ENCODE measurements around the gene SPRR2E.
"Not testable (repeated sequence)": the region's sequence is repeated elsewhere in the genome, so short reads cannot be mapped to it uniquely, and the experiment has no call there.

The SPRR2E gene

DNA sequence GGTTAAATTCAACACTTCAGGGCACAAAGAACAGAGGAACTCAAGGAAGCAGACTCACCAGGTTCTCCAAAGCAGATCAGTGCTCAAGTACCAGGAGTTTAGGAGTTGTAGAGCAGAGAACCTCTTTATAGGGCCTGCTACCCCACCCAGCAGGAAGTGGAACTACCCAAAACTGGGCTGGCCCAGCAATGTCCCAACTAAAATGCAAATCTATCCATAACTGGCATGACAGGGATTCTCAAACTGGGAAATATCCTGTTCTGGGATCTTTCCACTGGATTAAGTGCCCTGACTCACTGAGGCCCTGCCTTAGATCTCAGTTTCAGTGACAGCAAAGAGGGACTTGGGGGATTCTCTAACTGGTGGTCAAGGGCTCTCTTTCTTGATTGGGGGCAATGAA, at the start of gene SPRR2E:
Gene SPRR2E, minus strand, starts transcription at position 101 of the 400 bp plus-strand sequence. CDS start 775 bp downstream, outside the sequence.
- DNase-seq, result no peak
- in situ Hi-C loops (cut with MboI; ENCODE audit: low pct_unique_long_range_greater_than_20kb, low sequenced_read_pairs), result no loop called here

DNA sequence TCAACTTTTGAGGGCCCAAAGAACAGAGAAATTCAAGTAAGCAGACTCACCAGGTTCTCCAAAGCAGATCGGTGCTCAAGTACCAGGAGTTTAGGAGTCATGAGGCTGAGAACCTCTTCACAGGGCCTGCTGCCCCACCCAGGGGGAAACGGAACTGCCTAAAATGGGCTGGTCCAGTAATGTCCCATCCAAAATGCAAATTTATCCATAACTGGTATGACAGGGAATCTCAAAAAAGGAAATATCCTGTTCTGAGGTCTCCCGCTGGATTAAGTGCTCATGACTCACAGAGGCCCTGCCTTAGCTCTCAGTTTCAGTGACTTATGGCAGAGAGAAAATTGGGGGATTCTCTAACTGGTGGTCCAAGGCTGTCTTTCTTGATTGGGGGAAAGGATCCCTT, 47.1 kb upstream of the SPRR2E start:
- in situ Hi-C loops (cut with MboI; ENCODE audit: low pct_unique_long_range_greater_than_20kb, low sequenced_read_pairs), result no loop called here
- DNase-seq, result no peak

DNA sequence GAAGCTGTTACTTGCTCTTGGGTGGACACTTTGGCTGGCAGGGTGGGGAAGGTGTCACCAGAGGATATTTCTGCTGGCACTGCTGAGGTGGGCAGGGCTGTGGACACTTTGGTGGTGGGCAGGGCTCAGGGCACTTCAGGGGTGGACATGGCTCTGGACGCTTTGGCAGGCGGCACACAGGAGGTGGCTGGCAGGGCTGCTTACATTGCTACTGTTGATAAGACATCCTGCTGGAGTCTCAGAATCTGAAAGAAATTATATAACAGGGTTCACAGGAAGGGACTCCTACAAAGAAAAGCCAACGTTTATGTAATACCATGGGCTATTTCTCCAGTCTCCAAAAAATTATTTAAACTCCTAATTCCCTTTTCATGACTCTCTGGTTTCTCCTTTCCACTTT, 46.2 kb upstream of the SPRR2E start:
- in situ Hi-C loops (cut with MboI; ENCODE audit: low pct_unique_long_range_greater_than_20kb, low sequenced_read_pairs), result no loop called here
- no peak for DNase-seq

DNA sequence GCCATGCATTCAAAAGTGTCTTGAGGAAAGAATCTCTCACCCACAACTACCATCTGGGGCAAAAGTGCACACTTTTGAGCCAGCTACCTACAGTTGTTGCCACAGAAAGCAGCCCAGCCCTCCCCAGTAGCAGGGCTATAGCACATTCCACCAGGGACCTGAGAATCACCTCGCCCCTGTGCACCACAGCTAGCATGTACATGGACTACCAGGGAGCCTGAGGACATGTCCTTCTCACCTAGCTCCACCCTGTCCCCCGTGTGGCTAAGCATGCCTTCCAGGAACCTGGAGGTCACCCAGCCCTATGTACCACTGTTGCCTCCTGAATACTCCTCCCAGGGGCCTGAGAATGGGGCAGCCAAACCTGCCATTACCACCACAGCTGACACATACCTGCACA, 39.4 kb upstream of the SPRR2E start:
- DNase-seq, result no peak
- in situ Hi-C loops (cut with MboI; ENCODE audit: low pct_unique_long_range_greater_than_20kb, low sequenced_read_pairs), result no loop called here

DNA sequence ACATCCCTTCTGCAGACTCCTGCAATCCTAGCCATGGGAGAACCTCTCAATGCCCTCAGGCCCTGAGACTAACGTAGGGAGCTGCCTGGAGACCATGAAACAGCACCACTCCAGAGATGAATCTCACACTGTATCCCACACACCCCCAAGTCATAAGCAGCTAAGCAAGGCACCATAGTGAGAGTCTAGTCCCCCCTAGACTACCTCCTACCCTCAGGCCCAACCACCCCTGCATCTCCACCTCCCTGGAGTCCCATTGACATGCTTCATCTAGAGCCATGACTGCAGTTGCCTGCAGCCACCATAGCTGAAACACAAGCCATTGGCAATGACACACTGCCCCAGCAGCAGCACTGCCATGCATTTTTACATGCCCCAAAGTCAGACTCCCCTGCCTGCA, 38.9 kb upstream of the SPRR2E start:
- DNase-seq, result no peak
- in situ Hi-C loops (cut with MboI; ENCODE audit: low pct_unique_long_range_greater_than_20kb, low sequenced_read_pairs), result no loop called here

DNA sequence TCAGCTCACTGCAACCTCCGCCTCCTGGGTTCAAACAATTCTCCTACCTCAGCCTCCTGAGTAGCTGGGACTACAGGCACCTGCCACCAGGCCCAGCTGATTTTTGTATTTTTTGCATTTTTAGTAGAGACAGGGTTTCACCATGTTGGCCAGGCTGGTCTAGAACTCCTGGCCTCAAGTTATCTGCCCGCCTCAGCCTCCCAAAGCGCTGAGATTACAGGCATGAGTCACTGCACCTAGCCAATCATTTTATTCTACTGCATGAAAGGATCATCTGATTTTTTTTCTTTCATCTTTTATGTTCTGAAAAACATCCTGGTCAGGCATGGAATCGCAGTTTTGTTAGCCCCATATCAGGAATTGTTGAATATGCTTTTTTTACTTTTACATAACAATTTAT, 34.4 kb upstream of the SPRR2E start:
- in situ Hi-C loops (cut with MboI; ENCODE audit: low pct_unique_long_range_greater_than_20kb, low sequenced_read_pairs); DNase-seq: not testable (repeated sequence)

DNA sequence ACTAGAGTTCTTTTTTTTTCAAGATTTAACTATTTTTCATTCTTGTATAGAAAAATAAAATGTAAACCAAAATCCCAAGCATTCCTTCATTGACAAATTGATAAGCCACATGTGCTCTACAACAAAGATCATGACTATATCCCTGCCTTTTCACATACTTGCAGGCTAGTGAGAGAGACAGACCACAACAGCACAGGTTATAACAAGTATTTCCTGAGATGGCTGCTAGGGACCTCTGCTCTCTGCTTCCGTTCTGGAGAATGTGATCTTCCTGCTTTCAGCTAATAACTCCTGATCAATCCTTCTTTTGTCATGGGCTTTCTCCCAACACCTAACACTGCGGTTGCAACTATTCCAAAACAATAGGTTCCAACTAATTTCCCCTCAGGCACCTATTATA, 33.0 kb upstream of the SPRR2E start:
- no peak for DNase-seq
- in situ Hi-C loops (cut with MboI; ENCODE audit: low pct_unique_long_range_greater_than_20kb, low sequenced_read_pairs), result no loop called here

DNA sequence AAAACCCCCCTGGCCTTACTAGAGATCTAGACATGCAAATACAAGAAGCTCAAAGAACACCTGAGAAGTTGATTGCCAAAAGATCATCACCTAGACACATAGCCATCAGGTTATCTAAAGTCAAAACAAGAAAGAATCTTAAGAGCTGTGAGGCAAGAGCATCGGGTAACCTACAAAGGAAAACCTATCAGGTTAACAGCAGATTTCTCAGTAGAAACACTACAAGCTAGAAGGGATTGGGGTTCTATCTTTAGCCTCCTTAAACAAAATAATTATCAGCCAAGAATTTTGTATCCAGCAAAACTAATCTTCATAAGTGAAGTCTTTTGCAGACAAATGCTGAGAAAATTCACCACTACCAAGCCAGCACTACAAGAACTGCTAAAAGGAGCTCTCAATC, 31.2 kb upstream of the SPRR2E start:
- in situ Hi-C loops (cut with MboI; ENCODE audit: low pct_unique_long_range_greater_than_20kb, low sequenced_read_pairs), result no loop called here
- no peak for DNase-seq

DNA sequence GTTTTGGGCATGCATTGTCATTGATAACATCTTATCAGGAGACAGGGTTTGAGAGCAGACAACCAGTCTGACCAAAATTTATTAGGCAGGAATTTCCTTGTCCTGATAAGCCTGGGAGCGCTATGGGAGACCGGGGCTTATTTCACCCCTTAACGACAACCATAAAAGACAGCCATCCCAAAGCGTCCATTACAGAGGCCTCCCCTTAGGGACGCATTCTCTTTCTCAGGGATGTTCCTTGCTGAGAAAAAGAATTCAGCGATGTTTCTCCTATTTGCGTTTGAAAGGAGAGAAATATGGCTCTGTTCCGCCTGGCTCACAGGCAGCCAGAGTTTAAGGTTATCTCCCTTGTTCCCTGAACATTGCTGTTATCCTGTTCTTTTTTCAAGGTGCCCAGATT, 29.5 kb upstream of the SPRR2E start:
- in situ Hi-C loops (cut with MboI; ENCODE audit: low pct_unique_long_range_greater_than_20kb, low sequenced_read_pairs); DNase-seq: not testable (repeated sequence)

DNA sequence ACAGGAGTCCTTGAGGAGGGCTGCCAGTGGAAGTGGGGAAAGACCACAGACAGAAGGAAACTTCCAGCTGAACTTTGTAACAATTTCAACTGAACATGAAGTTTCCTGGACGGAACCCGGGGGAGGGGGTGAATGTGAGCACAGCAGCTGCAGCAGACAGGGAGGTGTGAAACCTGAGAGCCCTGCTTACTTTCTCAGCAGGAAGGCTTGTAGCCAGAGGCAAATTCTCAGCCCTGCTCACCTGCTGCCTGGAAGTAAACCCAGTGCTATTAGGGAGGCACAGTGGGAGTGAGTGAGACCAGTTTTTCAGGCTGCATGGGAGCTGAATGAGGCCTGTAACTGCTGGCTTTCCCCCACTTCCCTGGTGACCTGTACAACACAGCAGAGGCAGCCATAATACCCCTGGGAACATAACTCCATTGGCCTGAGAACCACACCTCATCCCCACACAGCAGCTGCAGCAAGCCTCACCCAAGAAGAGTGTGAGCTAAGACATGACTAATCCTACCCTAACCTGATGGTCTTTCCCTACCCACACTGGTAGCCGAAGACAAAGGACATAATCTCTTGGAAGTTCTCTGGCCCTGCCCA, 28.6 kb upstream of the SPRR2E start:
- DNase-seq, result no peak
- in situ Hi-C loops (cut with MboI; ENCODE audit: low pct_unique_long_range_greater_than_20kb, low sequenced_read_pairs), result no loop called here

DNA sequence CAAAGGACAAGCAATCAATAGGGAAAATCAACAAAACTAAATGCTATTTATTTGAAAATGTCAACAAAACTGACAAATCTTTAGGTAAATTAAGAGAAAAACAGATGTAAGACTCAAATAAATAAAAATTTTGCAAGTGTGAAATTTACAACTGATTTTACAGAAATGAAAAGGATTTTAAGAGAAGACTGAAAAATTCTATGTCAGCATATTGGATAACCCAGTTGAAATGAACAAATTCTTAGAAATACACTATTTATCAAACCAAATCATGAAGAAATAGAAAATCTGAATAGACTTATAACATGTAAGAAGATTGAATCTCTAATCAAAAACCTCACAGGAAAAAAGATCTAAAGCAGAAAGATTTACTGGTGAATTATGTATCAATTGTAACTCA, 26.6 kb upstream of the SPRR2E start:
- in situ Hi-C loops (cut with MboI; ENCODE audit: low pct_unique_long_range_greater_than_20kb, low sequenced_read_pairs), result no loop called here
- no peak for DNase-seq

DNA sequence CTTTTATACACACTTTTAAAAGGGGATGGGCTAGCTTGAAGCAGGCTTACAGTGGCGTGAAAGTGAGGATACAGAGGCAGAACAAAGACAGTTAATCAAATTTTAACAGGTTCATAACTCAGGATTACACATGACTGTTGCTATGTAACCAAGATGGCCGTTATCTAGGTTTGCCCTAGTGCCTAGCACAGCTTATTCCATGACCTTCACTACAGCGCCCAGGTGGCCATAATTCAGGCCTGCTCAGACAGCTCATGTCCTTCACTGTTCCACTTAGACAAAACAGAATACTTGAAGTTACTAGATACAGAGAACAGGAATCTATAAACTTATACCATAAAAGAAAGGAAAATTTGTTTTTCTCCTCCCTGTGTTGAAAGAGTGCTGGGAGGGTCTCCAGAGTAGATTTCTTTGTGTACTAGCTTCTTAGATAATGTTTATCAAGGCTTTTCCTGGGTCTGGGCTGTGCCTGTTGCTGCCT, 25.2 kb upstream of the SPRR2E start:
- in situ Hi-C loops (cut with MboI; ENCODE audit: low pct_unique_long_range_greater_than_20kb, low sequenced_read_pairs), result no loop called here
- DNase-seq, result no peak

DNA sequence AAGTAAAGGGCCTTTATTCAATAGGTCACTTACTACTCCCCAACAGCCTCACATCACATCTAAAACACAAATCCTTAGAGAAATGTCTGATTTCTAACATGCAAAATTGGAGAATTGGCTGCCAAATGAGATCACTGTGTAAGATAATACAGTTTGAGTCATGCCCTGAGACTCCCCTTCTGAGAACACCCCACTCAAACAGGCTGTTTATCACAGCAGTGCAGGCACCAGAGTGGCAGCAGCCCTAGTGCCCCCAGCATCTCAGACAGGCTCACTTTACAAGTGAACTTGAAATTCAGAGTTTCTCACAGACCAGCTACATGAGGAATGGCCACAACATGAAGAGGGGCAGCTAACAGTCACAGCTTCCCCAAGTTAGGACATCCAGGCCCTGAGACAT, 20.9 kb upstream of the SPRR2E start:
- DNase-seq; in situ Hi-C loops (cut with MboI; ENCODE audit: low pct_unique_long_range_greater_than_20kb, low sequenced_read_pairs): not testable (repeated sequence)

DNA sequence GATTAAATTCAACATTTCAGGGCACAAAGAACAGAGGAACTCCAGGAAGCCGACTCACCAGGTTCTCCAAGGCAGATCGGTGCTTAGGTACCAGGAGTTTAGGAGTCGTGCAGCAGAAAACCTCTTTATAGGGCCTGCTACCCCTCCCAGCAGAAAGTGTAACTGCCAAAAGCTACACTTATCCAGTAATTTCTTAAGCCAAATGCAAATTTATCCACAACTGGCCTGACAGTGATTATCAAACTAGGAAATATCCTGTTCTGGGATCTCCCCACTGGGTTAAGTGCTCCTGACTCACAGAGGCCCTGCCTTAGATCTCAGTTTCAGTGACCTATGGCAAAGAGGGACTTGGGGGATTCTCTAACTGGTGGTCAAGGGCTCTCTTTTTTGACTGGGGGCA, 19.1 kb upstream of the SPRR2E start, which contains the start of gene SPRR2F:
Gene SPRR2F, minus strand, starts transcription at position 101 of the 400 bp plus-strand sequence. CDS start 783 bp downstream, outside the sequence.
- in situ Hi-C loops (cut with MboI; ENCODE audit: low pct_unique_long_range_greater_than_20kb, low sequenced_read_pairs), result no loop called here
- no peak for DNase-seq

DNA sequence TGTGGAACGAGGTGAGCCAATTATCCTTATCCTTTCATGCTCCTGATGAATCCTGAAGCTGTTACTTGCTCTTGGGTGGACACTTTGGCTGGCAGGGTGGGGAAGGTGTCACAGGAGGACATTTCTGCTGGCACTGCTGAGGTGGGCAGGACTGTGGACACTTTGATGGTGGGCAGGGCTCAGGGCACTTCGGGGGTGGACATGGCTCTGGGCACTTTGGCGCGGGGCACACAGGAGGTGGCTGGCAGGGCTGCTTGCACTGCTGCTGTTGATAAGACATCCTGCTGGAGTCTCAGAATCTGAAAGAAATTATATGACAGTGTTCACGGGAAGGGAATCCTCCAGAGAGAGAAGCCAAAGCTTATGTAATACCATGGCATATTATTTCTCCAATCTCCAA, 18.1 kb upstream of the SPRR2E start:
- DNase-seq; in situ Hi-C loops (cut with MboI; ENCODE audit: low pct_unique_long_range_greater_than_20kb, low sequenced_read_pairs): not testable (repeated sequence)

DNA sequence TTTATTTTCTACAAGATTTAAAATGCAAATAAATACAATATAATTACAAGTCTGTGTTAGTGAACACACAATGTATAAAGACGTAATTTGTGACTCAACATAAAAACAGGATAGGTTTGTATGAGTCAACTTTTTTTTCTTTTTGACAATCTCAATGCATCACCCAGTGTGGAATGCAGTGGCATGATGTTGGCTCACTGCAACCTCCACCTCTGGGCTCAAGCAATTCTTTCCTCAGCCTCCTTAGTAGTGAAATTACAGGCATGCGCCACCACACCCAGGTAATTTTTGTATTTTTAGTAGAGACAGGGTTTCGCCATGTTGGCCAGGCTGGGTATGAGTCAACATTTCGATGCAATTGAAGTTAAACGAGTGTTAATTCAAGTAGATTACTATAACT, 5.9 kb upstream of the SPRR2E start:
- DNase-seq, result no peak
- in situ Hi-C loops (cut with MboI; ENCODE audit: low pct_unique_long_range_greater_than_20kb, low sequenced_read_pairs), result no loop called here

DNA sequence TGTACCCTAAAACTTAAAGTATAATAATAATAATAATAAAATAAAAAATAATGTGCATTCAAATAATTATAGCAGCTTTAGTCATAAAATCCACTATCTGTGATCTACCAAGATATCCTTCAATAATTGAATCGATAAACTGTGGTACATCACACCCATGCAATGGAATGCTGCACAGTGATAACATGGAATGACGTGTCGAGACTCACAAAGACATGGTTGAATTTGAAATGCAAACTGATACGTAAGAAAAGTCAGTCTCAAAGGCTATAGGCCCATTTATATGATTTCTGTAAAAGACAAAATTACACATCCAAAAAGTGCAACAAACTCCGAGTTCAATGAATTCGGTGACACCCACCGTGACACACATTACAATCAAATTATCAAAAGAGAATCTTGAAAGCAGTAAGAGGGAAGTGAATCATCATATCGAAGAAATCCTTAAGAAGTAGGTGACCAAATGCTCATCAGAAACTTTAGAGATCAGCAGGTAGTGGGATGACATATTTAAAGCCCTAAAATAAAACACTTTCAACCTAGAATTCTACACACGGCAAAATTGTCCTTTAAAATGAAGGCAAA, 5.2 kb upstream of the SPRR2E start:
- in situ Hi-C loops (cut with MboI; ENCODE audit: low pct_unique_long_range_greater_than_20kb, low sequenced_read_pairs), result no loop called here
- DNase-seq, result no peak

DNA sequence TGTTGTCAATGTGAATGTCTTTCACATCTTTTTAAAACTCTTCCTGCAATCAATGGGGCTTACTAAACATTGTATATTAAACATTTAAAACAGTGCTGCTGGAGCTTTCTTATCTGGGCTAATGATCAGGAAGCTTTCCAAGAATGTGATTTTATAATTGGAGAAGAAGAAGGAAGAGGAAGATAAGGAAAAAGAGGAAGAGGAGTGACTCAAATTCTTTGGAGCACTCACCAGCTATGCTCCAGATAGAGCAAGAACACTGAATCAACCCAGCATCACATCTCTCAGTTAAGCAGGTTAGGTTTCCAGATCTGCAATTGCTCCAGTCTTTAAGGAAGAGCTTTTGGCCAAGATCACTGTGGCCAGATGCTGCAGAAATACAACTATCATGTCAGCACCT, 1.4 kb upstream of the SPRR2E start:
- DNase-seq, result no peak
- in situ Hi-C loops (cut with MboI; ENCODE audit: low pct_unique_long_range_greater_than_20kb, low sequenced_read_pairs), result no loop called here

DNA sequence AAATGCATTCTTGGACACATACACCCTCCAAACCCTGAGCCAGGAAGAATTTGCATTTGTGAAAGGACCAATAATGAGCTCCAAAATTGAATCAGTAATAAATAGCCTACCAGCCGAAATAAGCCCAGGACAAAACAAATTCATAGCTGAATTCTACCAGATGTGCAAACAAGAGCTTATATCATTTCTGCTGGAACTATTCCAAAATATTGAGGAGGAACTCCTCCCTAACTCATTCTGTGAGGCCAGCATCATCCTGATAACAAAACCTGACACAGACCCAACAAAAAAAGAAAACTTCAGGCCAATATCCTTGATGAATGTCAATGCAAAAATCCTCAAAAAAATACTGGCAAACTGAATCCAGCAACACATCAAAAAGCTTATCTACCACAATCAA, 6.7 kb downstream of the SPRR2E start:
- DNase-seq, result no peak
- in situ Hi-C loops (cut with MboI; ENCODE audit: low pct_unique_long_range_greater_than_20kb, low sequenced_read_pairs), result no loop called here

DNA sequence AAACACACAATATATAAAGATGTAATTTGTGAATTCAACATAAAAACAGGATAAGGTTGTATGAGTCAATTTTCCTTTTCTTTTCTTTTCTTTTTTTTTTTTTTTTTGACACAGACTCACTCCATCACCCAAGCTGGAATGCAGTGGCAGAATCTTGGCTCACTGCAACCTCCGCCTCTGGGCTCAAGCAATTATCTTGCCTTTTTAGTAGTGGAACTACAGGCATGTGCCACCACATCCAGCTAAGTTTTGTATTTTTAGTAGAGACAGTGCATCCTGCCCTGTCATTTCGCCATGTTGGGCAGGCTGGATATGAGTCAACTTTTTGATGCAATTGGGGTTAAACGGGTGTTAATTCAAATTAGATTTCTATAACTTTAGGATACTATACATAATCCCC, 12.6 kb downstream of the SPRR2E start:
- no peak for DNase-seq
- in situ Hi-C loops (cut with MboI; ENCODE audit: low pct_unique_long_range_greater_than_20kb, low sequenced_read_pairs), result no loop called here
